ENCODE measurements around the gene FGD3. TPM values are rescaled to one million over a fixed set of nuclear protein-coding genes. Genes with fewer than 3 reads are reported as not detected.

Gene FGD3
- total RNA-seq, 1 donor = 59.8 TPM

Other genes with a start within 250 kb of the FGD3 start
- 78.9 TPM for gene BICD2, start 182.7 kb upstream of the FGD3 start, total RNA-seq
- gene ZNF484, start 69.5 kb upstream of the FGD3 start, total RNA-seq = 3.8 TPM
- gene SUSD3, start 111.2 kb downstream of the FGD3 start, total RNA-seq = 28.0 TPM
- 221 TPM for gene CARD19, start 148.7 kb downstream of the FGD3 start, total RNA-seq
- gene NINJ1, start 186.7 kb downstream of the FGD3 start, total RNA-seq = 63.8 TPM
- gene WNK2, start 236.6 kb downstream of the FGD3 start, total RNA-seq = under 0.01 TPM

Data from hematopoietic multipotent progenitor cell (in vitro differentiated cells).